SK-N-SH (cell line): ENCODE results near the gene PLXNB3.

Experiments
- EP300 ChIP-seq, 2 experiments: IDR thresholded peaks; 2 replicates each; pipeline versions ENCODE4 v1.4.0 to v1.6.1; 2012; ENCODE audit warnings: borderline replicate concordance in 1 of 2, low read depth in 1 of 2, low read length in 1 of 2
- JUND ChIP-seq: IDR thresholded peaks from 2 replicates; pipeline ENCODE4 v1.4.0; 2012
- POLR2AphosphoS5 ChIP-seq: IDR thresholded peaks from 2 replicates; pipeline ENCODE4 v1.6.1; 2012; ENCODE audit warnings: low read depth, low read length
- RAD21 ChIP-seq: IDR thresholded peaks from 2 replicates; pipeline ENCODE4 v1.6.1; 2012; ENCODE audit warnings: mild to moderate bottlenecking, low read length
- RCOR1 ChIP-seq: fragments of 150-350 bp; IDR thresholded peaks from 2 replicates; pipeline ENCODE4 v1.6.1; 2017; ENCODE audit warnings: antibody characterized with exemption, low read length
- SIN3A ChIP-seq: IDR thresholded peaks from 2 replicates; pipeline ENCODE4 v1.6.1; 2012; ENCODE audit warnings: low read depth, mild to moderate bottlenecking, low read length, moderate library complexity, borderline replicate concordance
- TAF1 ChIP-seq: IDR thresholded peaks from 2 replicates; pipeline ENCODE4 v1.6.1; 2012; ENCODE audit warnings: low read depth, mild to moderate bottlenecking, low read length, moderate library complexity, borderline replicate concordance
- TEAD4 ChIP-seq: IDR thresholded peaks from 2 replicates; pipeline ENCODE4 v1.4.0; 2012; ENCODE audit warnings: mild to moderate bottlenecking, borderline replicate concordance; ENCODE audit not compliant: insufficient read depth
- TF ChIP-seq, protein P1 (sequence below): fragments of 200-600 bp; sonication (generic); IDR thresholded peaks from 2 replicates; pipeline ENCODE4 v1.6.1; 2017; ENCODE audit warnings: antibody characterized with exemption, mild to moderate bottlenecking, moderate library complexity
- TF ChIP-seq, protein P2 (sequence below): IDR thresholded peaks from 2 replicates; pipeline ENCODE4 v1.4.0; 2012; ENCODE audit warnings: low read depth

DNA sequence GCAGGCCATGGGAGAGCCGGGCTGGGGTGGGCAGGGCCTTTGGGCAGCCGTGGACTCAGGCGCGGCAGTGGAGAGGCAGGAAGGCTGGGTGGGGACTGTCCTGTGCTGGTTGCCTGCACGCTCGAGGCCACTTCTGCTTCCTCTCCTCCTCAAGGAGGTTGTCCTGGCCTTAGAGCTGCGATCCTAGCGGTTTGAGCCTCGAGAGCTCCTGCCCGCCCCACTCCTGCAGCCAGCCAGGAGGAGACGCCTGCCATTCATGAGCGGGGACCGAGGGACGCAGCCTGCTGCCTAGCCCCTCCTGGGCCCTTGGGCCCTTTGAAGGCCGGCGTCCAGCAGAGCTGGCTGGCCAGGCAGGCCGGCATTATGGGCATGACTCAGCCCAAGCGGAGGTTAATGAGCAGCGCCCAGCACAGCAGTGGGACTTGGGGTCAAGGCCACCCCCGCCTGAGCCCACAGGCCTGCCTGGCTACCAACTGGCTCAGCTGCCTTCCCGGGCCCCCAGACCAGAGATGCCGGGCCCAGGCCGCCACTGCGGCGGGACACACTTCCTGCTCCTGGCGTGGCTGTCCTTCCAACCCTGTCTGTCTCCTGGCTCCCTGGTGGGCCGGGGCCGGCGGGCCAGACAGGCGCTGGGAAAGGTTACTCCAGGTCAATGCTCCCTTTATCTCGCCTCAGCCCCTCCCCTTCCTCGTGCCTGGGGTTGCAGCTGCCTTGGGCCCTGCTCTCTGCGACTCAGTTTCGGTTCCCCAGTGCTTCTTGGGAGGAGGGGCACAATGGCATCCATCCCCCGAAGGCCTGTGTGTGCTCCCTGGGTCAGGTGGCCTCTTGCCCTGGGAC, 37.5 kb upstream of the PLXNB3 start:
- TF ChIP-seq POLR2AphosphoS5 (no peak), TEAD4 (no peak), SIN3A (no peak), TAF1 (no peak), RCOR1 (no peak), RAD21 (no peak), EP300 (IDR thresholded peaks at IDR 0.05; ENCODE audit: borderline replicate concordance in 1 of 2, low read depth in 1 of 2, low read length in 1 of 2) (no peak), JUND (no peak)
- TF ChIP-seq, protein P1, sequence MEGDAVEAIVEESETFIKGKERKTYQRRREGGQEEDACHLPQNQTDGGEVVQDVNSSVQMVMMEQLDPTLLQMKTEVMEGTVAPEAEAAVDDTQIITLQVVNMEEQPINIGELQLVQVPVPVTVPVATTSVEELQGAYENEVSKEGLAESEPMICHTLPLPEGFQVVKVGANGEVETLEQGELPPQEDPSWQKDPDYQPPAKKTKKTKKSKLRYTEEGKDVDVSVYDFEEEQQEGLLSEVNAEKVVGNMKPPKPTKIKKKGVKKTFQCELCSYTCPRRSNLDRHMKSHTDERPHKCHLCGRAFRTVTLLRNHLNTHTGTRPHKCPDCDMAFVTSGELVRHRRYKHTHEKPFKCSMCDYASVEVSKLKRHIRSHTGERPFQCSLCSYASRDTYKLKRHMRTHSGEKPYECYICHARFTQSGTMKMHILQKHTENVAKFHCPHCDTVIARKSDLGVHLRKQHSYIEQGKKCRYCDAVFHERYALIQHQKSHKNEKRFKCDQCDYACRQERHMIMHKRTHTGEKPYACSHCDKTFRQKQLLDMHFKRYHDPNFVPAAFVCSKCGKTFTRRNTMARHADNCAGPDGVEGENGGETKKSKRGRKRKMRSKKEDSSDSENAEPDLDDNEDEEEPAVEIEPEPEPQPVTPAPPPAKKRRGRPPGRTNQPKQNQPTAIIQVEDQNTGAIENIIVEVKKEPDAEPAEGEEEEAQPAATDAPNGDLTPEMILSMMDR, result no peak
- TF ChIP-seq, protein P2, sequence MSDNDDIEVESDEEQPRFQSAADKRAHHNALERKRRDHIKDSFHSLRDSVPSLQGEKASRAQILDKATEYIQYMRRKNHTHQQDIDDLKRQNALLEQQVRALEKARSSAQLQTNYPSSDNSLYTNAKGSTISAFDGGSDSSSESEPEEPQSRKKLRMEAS, result no peak
